ENCODE measurements around the gene SBK3.
"Not testable (repeated sequence)": the region's sequence is repeated elsewhere in the genome, so short reads cannot be mapped to it uniquely, and the experiment has no call there.

The SBK3 gene

GRCh38 chr19:55508120-55508519 lies 37.2 kb downstream of the SBK3 start:
- no peak for DNase-seq

- DNase-seq: no peak
These were observed 40.4 kb downstream of the SBK3 start for GRCh38 chr19:55504981-55505380.

GRCh38 chr19:55504252-55504603 lies 41.1 kb downstream of the SBK3 start:
- no peak for DNase-seq

- peak; percentile 89 for DNase-seq
These were observed 41.7 kb downstream of the SBK3 start for GRCh38 chr19:55503502-55504251.

- DNase-seq: no peak
These were observed 42.2 kb downstream of the SBK3 start for GRCh38 chr19:55503157-55503501.

GRCh38 chr19:55502197-55502952 lies 43.0 kb downstream of the SBK3 start:
- DNase-seq: no peak

DNA sequence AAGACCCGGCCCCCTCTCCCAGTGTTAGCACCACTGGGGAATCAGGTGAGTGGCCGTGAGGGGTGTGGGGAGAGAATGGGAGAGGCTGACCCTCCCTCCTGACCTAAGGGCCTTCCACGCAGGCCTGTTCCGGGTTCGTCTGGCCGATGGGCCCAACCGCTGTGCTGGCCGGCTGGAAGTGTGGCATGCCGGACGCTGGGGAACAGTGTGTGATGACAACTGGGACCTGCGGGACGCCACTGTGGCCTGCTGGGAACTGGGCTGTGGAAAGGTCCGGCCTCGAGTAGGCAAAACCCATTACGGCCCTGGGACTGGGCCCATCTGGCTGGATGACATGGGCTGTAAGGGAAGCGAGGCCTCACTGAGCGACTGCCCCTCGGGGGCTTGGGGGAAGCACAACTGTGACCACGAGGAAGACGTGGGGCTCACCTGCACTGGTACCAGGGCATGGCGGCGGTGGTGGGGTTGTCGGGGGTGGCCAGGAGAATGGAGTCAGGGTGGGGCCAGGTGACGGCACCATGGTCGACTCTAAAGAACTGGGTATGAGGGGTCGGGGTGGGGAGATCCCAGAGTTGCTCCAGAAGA lies 44.9 kb downstream of the SBK3 start:
- no peak for DNase-seq

DNA sequence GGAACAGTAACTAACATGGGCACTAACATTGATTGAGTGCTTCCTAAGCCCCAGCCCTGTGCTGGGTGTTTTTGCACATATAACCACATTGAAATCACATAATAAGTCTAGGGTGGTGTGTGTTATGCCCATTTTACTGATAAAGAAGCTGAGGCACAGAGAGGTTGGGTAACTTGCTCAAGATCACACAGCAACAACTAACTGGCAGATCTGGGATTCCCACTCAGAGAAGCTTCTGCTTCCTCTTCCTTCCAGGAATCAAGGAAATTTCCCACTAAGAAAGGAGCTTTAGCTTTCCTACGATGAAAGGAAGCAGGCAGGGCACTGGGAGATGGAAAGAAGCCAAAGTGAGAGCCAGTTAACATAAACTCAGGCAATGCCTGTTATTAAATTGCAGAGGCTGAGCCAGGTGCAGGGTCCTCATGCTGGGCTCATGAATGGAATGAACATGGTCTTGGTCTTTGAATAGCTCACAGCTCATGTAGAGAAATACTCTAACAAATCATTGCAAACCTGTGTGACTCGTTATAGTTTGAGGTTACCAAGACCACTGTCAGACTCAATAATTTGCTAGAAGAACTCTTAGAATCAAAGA lies 47.0 kb downstream of the SBK3 start:
- DNase-seq: no peak

- no peak for DNase-seq
These were observed 47.6 kb downstream of the SBK3 start for GRCh38 chr19:55497763-55498162.

DNA sequence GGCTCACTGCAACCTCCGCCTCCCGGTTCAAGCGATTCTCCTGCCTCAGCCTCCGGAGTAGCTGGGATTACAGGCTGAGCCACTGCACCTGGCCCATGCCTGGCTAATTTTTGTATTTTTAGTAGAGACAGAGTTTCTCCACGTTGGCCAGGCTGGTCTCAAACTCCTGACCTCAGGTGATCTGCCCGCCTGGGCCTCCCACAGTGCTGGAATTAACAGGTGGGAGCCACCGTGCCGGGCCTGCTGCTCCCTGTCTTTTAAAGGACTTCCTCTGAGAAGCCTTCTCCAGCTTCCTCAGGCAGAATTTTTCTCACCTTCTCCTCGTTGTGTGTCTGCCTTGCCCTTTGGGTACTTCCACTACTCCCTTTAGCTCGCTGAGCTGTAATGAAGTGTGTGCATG lies 48.5 kb downstream of the SBK3 start:
- DNase-seq: not testable (repeated sequence)

DNA sequence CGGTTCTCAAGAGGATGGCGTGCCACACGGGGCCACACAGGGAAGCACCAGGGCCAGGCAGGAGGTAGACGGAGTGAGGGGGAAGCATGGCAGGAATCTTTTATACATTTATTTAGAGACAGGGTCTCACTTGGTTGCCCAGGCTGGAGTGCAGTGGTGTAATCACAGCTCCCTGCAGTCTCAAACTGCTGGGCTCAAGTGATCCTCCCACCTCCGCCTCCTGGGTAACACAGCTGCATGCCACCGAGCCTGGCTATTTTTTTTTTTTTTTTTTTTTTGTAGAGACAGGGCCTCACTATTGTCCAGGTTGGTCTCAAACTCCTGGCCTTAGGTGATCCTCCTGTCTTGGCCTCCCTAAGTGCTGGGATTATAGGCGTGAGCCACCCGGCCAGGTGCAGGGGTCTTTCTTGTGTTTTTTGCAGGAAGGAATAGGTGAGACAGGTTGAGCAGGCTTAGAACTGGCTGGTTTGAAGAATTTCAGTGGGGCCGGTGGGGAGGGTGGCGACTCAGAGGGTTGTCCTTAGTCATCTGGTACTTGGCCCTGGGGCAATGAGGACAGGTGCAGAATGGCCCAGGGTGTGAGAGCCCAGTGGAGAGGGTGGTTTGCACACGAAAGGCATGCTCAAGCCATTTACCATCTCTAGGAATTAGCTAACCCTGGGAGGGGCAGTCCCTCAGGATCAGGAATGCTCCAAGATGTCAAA lies 49.5 kb downstream of the SBK3 start:
- DNase-seq: no peak

- DNase-seq: peak; percentile 33
These were observed 51.1 kb downstream of the SBK3 start for GRCh38 chr19:55494172-55494761.

- DNase-seq: no peak
These were observed 51.6 kb downstream of the SBK3 start for GRCh38 chr19:55493645-55494171.

DNA sequence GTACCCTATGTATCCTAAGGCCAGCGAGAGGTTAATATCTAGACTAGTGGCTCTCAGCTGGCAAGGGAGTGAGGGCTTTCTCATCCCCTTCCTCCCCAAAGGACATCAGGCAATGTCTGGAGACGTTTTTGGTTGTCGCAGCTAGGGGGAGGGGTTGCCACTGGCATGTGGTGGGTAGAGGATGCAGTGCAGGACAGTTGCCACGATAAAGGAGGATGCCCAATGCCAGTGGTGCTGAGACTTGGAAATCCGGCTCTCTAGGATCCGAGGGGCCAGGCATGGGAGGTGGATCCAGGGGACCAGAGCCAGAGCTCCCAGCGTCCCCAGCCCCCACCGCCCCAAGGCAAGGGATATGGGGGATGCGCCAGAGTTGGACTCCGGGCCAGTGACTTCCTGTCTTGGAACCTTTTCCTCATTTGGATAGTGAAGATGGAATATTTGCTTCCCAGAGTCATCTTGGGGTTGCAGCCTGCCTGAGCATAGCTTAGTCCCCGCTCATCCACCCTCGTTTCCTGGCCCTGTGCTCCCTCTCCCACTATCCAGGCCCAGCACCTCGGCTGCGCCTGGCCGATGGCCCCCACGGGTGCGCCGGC lies 52.2 kb downstream of the SBK3 start:
- peak; percentile 47 for DNase-seq

GRCh38 chr19:55492362-55492944 lies 52.9 kb downstream of the SBK3 start:
- DNase-seq: no peak

GRCh38 chr19:55491546-55492360 lies 53.6 kb downstream of the SBK3 start:
- no peak for DNase-seq
